Left hindlimb (tissue), 1 donor: ENCODE measurements around the gene FBXL14.

Experiments used
- DNase-seq: peaks from one replicate; pipeline ENCODE4 v3.0.0-alpha.2; 2018

FBXL14 gene

DNA sequence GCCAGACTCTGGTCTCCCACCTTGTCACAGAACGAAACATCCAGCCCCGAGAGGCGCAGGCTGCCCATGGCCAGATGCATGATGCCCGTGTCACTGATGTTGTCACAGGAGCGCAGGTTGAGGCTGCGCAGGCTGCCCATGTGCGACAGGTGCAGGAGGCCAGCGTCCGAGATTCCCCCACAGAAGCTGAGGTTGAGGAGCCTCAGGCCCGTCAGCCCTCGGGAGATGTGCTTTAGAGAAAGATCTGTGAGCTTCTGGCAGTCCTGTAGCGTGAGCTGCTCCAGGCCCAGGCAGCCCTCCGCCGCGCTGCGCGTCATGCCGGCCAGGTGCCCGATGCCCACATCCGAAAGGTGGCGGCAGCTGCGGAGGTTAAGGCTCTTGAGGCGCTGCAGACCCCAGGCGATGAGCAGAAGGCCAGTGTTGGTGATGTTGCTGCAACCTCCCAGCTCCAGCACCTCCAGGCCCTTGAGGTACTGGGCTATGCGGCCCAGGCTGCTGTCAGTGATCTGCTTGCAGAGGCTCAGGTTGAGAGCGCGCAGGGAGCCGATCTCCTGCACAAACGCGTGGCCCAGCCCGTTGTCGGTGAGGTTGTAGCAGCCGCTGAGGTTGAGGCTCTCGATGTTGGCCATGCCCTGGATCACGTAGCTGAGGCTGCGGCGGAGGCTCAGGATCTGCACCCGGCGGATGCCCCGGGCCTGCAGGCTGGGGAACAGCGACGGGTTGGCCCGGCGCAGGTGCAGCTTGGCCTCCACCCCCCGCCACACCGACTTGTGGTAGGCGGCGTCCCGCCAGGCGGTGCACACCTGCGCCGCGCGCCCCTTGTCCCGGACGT is 991 bp downstream of the FBXL14 start:
- DNase-seq, result no peak

DNA sequence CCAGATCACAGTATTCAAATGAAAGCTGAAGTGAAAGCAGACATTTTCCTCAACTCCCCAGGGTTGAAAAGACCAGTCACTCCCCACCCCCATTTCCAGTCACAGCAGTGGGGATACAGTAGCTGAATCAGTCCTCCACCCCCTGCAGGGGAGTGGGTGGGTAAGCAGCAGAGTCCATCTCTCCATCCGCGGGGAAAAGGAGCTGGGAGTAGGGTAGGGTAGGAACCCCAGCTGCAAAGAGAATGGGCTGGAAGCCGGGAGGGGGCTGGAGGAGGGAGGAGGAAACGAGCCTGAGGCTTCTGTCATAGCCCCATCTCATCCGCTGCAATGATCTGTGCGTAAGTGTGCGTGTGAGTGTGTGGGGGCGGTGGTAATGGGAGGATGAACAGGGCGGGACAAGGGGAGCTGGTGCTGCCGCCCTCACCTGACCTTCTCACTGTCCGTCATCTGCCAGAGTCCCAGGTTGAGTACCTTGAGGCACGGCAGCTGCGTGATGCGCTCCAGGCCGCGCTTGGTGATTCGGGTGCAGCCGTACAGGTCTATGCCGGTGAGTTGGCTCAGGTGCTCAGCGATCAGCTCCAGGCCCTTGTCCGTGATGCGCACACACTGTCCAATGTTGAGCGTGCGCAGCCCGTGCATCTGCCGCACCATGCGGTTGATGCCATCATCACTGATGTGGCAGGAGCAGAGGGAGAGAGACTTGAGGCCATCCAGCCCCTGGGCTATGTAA is 1.8 kb downstream of the FBXL14 start:
- DNase-seq, result no peak

- no peak for DNase-seq
Measured at GRCh38 chr12:1591543-1591942, 2.8 kb downstream of the FBXL14 start.

DNA sequence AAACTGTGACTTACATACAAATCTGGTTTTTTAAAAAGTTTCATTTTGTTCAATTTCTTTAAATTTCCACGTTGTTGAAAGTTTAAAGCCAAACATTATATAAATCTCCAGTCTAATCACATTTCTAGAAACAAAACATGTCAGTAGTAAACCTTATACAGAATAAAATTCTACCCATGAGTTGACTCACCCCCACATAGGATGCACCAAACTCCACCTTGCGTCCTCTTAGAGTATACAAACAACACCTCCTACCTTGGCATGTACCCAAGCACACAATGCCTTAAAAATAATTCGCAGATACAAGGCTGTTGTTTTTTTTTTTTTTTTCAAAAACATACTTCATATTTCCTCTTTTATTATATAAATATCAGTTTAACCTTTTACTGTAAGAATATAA is 3.3 kb downstream of the FBXL14 start:
- DNase-seq, result no peak

GRCh38 chr12:1590221-1590979 is 4.0 kb downstream of the FBXL14 start:
- DNase-seq, result no peak

DNA sequence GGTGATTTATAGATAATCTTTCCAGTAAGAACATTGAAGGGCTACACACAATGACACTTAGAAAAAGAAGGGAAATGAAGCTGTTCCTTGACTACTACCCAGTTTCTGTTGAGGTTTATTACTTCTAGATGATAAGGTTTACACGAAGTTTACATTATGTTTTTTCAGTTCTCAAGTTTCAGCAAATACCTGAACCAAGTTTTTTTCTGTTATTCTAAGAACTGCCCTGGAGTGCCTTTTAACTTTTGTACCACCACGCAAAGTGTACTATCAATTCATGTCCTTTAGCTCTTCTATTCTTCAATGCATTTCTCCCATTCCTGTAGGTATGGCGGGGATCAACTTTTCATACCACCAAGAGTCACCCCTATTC is 5.8 kb downstream of the FBXL14 start:
- no peak for DNase-seq

DNA sequence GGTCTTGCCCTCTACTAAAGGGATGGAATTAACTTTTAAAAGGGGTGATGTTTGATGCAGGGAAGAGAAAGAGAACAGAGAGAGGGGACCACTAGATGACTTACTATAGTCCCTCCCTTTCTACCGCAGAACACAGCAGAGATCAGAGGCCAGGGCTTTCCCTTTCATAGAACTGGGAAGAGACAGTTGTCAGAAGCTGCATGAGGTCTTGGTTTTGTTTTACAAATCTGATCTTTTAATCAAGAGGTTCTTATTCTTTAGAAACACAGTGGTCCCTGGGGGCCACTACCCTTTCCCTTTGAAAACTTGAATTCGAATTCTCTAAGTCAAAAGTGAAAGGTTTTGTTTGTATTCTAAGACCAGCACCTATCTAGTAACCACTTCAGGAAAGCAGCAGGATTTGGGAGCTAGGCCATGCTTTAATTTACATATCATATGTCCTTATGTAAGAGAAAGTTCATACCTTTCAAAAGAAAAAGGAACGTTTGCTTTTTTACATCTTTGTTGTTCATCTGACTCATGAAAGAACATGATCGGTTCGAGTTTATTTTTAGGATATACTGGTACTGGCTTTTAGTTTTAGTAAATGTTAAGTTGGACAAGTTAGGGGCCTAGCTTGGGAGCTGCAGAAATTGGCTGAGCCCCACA is 6.3 kb downstream of the FBXL14 start:
- DNase-seq, result no peak

DNA sequence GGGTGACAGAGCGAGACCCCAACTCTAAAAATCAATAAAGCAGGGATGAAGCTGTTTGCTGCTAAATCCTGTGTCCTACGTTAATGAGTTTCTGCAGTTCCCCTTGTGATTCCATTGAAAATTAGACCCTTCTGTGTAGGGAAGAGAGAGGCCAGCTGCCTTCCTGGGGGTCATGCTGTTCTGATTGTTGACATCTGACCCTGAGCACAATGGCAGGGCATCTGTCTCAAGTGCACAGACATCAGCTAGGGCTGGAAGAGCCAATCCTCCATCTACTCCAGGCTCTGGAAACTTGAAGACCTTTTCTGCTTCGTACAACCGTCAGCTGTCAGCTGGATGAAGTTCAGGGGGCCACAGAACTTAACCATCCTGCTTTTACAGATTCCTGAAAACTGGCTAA is 10.1 kb downstream of the FBXL14 start:
- DNase-seq, result no peak

- peak; percentile 74 for DNase-seq
Measured at GRCh38 chr12:1583421-1584078, 10.8 kb downstream of the FBXL14 start.

DNA sequence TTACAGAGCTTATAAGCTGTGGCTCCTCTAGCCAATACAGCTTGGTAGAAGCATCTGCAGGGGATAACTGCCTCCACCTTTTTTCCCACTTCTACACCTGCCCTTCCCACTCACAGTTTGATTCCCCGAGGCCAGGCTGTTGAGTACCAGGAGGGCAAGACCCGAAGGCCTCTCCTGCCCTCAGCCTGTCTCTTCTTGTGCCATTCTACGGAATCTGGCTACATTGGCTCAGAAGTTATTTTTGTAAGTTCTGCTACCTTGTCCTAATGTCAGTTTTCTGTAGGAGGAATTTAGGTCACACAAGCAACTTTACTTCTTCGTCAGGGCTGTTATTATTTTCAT is 11.7 kb downstream of the FBXL14 start:
- no peak for DNase-seq

DNA sequence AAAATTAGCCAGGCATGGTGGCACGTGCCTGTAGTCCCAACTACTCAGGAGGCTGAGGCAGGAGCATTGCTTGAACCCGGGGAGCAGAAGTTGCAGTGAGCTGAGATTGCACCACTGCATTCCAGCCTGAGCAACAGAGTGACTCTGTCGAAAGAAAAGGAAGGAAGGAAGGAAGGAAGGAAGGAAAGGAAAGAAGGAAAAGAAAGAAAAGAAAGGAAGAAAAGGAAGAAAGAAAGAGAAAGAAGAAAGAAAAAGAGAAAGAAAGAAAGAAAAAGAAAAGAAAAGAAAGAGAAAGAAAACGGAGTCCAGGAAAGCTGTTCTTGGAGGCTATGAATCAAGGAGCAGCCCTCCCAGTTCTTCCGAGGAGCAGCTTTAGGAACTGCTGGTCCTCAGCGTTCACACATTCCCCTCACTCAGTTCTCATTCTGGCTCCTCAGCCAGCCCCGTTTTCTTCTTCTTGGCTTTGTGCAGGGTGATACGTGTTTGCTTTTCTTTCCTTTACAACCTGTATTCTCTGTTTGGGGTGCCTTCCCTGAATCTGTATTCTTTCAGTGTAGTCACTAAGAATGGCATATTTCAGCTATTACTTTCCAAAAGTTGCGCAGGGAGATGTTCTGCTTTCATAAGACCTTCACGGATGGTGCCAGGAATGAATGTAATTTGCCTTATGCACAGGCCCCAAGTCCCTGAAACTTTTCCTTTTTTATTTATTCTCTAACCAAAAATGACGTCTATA is 12.2 kb downstream of the FBXL14 start:
- DNase-seq, result no peak

GRCh38 chr12:1580526-1580925 is 13.9 kb downstream of the FBXL14 start:
- no peak for DNase-seq

GRCh38 chr12:1579651-1580435 is 14.5 kb downstream of the FBXL14 start:
- no peak for DNase-seq

- DNase-seq, result no peak
Measured at GRCh38 chr12:1576410-1577241, 17.8 kb downstream of the FBXL14 start.

- DNase-seq, result no peak
Measured at GRCh38 chr12:1575408-1576401, 18.7 kb downstream of the FBXL14 start.

DNA sequence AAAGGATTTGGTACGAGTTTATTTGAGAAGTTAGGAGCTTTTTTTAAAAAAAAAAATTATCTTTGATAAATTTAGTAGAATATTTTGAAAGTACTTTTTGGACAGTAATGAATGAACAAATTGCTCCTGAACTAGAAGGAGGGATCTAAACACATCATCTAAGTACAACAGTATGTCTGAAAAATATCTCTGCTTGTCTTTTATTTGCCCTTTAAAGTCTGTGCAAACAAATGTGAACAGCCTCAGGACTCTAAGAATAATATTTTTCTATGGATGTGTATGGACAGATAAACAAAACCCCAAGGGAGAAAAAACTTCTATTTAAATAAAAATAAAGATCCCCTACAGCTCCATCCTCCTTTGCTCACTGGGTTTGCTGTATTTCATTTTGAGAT is 19.5 kb downstream of the FBXL14 start:
- no peak for DNase-seq

GRCh38 chr12:1573960-1574864 is 20.2 kb downstream of the FBXL14 start:
- no peak for DNase-seq

GRCh38 chr12:1572731-1573130 is 21.6 kb downstream of the FBXL14 start:
- no peak for DNase-seq
